NCI-H748 (cell line): ENCODE data around the gene PLCH1.

Experiments
- DNase-seq: peaks from one replicate; lab custom pipeline; 2025; ENCODE audit not compliant: unreplicated experiment; lab: John Stamatoyannopoulos, UW

Gene PLCH1

GRCh38 chr3:155701882-155702465, 42.9 kb downstream of the PLCH1 start:
- DNase-seq, result peak; percentile 50

GRCh38 chr3:155697542-155697941, 47.3 kb downstream of the PLCH1 start:
- no peak for DNase-seq

GRCh38 chr3:155690921-155691320, 54.0 kb downstream of the PLCH1 start:
- DNase-seq, result no peak

GRCh38 chr3:155688481-155688880, 56.4 kb downstream of the PLCH1 start:
- DNase-seq, result no peak

GRCh38 chr3:155683344-155683720, 61.5 kb downstream of the PLCH1 start:
- no peak for DNase-seq

GRCh38 chr3:155682426-155683343, 62.2 kb downstream of the PLCH1 start:
- DNase-seq, result no peak

- DNase-seq, result no peak
Observed at GRCh38 chr3:155676252-155676981, 68.5 kb downstream of the PLCH1 start.

GRCh38 chr3:155675094-155675493, 69.8 kb downstream of the PLCH1 start:
- no peak for DNase-seq

- no peak for DNase-seq
Observed at GRCh38 chr3:155673421-155673820, 71.5 kb downstream of the PLCH1 start.

GRCh38 chr3:155670335-155670734, 74.5 kb downstream of the PLCH1 start:
- no peak for DNase-seq

- no peak for DNase-seq
Observed at GRCh38 chr3:155667988-155668387, 76.9 kb downstream of the PLCH1 start.

- no peak for DNase-seq
Observed at GRCh38 chr3:155664925-155665695, 79.8 kb downstream of the PLCH1 start.

- DNase-seq, result no peak
Observed at GRCh38 chr3:155663467-155664212, 81.2 kb downstream of the PLCH1 start.

GRCh38 chr3:155661760-155662159, 83.1 kb downstream of the PLCH1 start:
- DNase-seq, result no peak

- DNase-seq, result no peak
Observed at GRCh38 chr3:155661042-155661441, 83.8 kb downstream of the PLCH1 start.

GRCh38 chr3:155658671-155659261, 86.1 kb downstream of the PLCH1 start:
- DNase-seq, result no peak

GRCh38 chr3:155658006-155658405, 86.9 kb downstream of the PLCH1 start:
- DNase-seq, result no peak

GRCh38 chr3:155657161-155657560, 87.7 kb downstream of the PLCH1 start:
- no peak for DNase-seq

- DNase-seq, result no peak
Observed at GRCh38 chr3:155656466-155656865, 88.4 kb downstream of the PLCH1 start.
